ENCODE results near the gene MARCHF5.

The MARCHF5 gene

GRCh38 chr10:92290837-92291615 lies at the start of gene MARCHF5, which contains the start of gene CPEB3:
TSS of gene MARCHF5 (plus strand) at chr10:92291167. CDS start at chr10:92291495, 328 bp downstream.
TSS of gene CPEB3 (minus strand) at chr10:92291078. CDS start at chr10:92240350, 50,728 bp downstream.
- Histone ChIP-seq H3K9me3 (ENCODE audit: control insufficient read depth in 1 of 2, low read length in 2 of 2) (no peaks in the 10 kb centered on the region), H3K27me3 (ENCODE audit: low read depth, low read length) (no peaks in the 10 kb centered on the region), H3K27ac (ENCODE audit: low read length) (peak within 1 kb of the TSS; percentile 95), H3K36me3 (ENCODE audit: control insufficient read depth in 1 of 2, insufficient read depth in 2 of 2, low read length in 2 of 2) (peaks cover 0 to 11% of the 10 kb centered on the region in 2 donors), H3K4me3 (ENCODE audit: low read depth in 1 of 2, low read length in 2 of 2) (peak within 1 kb of the TSS; percentile 96 to 98), H3K4me1 (ENCODE audit: control insufficient read depth in 1 of 2, insufficient read depth in 2 of 2, low read length in 2 of 2) (peaks cover 6 to 16% of the 10 kb centered on the region in 2 donors)

DNA sequence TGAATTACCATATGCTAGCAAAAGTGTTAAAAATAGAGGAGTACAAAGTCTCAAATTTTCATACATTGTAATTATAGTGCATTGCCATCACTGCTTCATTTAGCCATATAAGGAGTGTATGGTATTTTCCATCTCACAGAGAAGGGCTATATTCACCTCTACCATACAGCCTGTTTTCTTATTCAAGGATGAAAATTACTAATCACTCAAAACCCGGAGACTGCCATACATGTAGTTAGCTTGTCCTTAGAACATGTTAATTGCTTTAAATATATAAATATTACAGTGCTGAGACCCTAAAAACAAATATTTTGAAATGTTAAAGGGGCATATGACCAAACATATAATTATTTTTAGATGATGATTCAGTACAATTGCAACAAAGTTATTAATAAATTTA lies 49.5 kb upstream of the MARCHF5 start:
- peaks cover 13 to 16% of the 10 kb centered on the region in 2 donors for H3K4me1 ChIP-seq (ENCODE audit: control insufficient read depth in 1 of 2, insufficient read depth in 2 of 2, low read length in 2 of 2)
- H3K27ac ChIP-seq (ENCODE audit: low read length): peak overlapping the region; percentile 86
- no peaks in the 10 kb centered on the region for H3K9me3 ChIP-seq (ENCODE audit: control insufficient read depth in 1 of 2, low read length in 2 of 2)
- no peaks in the 10 kb centered on the region for H3K36me3 ChIP-seq (ENCODE audit: control insufficient read depth in 1 of 2, insufficient read depth in 2 of 2, low read length in 2 of 2)
- H3K27me3 ChIP-seq (ENCODE audit: low read depth, low read length): no peaks in the 10 kb centered on the region
- peak overlapping the region; percentile 71 to 84 for H3K4me3 ChIP-seq (ENCODE audit: low read depth in 1 of 2, low read length in 2 of 2)

DNA sequence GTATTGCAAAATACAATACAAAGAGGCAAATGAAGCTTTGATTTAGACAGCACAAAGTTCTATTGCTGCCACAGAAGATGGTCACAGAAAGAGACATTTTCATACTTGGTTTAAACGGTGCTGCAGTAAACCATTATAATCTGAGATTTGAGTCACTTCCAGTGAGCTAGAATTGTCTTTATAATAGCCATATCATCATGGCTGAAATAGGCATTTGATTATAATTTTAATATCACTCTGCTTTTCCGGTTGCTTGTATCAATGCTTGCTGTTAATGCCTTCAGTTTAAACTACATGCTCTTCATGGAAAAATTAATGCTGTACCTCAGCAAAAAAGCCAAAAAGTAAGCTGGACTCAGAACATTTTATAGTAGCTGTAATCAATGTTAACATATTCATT lies 48.6 kb upstream of the MARCHF5 start:
- no peak overlapping the region for H3K4me3 ChIP-seq (ENCODE audit: low read depth in 1 of 2, low read length in 2 of 2)
- H3K27me3 ChIP-seq (ENCODE audit: low read depth, low read length): no peaks in the 10 kb centered on the region
- H3K9me3 ChIP-seq (ENCODE audit: control insufficient read depth in 1 of 2, low read length in 2 of 2): no peaks in the 10 kb centered on the region
- H3K4me1 ChIP-seq (ENCODE audit: control insufficient read depth in 1 of 2, insufficient read depth in 2 of 2, low read length in 2 of 2): peaks cover 13 to 16% of the 10 kb centered on the region in 2 donors
- H3K27ac ChIP-seq (ENCODE audit: low read length): peak overlapping the region; percentile 5
- no peaks in the 10 kb centered on the region for H3K36me3 ChIP-seq (ENCODE audit: control insufficient read depth in 1 of 2, insufficient read depth in 2 of 2, low read length in 2 of 2)

DNA sequence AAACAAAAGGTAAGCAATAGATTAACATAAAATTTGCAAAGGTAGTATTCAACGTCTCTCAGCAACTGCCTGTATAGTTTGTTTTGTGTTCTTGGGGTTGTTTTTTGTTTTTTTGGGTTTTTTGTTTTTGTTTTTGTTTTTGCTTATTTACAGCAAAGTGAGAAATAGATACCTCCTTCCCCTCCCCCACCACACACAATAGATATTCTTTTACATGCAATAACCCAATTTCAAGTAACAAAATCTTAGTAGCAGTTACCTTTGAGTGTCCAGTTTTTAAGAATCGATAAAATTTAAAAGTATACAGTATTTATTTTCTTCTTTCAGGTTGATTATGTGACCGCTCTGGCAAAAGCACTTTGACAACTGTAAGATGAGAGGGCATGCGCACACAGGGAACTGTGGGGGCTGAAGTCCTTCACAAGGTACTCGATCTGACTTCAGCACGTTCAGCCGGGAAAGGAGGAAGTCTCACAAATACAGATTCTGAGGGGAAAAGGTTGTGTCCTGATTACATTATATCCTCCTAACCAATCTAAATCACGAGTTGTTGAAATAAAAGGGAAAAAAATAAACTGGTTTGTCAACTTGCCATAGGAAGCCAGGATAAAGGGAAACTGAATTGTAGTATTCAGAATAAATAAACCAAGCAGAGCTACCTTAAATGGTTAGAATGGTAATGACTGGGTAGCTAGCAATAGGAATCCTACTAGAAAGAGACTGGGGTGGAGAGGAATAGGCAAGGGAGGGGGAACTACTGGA lies 47.9 kb upstream of the MARCHF5 start:
- Histone ChIP-seq H3K4me3 (ENCODE audit: low read depth in 1 of 2, low read length in 2 of 2) (peak overlapping the region; percentile 36 to 70), H3K36me3 (ENCODE audit: control insufficient read depth in 1 of 2, insufficient read depth in 2 of 2, low read length in 2 of 2) (no peaks in the 10 kb centered on the region), H3K27ac (ENCODE audit: low read length) (peak overlapping the region; percentile 81), H3K9me3 (ENCODE audit: control insufficient read depth in 1 of 2, low read length in 2 of 2) (no peaks in the 10 kb centered on the region), H3K4me1 (ENCODE audit: control insufficient read depth in 1 of 2, insufficient read depth in 2 of 2, low read length in 2 of 2) (peaks cover 10 to 13% of the 10 kb centered on the region in 2 donors), H3K27me3 (ENCODE audit: low read depth, low read length) (no peaks in the 10 kb centered on the region)

DNA sequence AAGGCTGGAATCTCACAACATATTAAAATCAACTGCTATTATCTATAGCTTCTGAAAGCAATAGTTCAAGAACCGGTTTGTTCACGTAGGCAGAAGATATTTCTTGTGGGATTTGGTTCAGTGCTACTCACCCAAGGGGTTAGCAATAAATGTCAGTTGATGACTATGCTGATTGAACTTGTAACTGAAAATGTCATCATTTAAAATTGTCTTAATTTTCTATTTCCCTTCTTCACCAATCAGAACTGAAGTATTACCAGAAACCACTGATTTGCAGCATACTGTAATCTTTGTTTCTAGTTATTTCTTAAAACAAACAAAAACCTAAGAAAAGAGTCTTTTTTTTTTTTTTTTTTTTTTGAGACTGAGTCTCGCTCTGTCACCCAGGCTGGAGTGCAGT lies 46.2 kb upstream of the MARCHF5 start:
- Histone ChIP-seq H3K4me1 (ENCODE audit: control insufficient read depth in 1 of 2, insufficient read depth in 2 of 2, low read length in 2 of 2) (peaks cover 7 to 10% of the 10 kb centered on the region in 2 donors), H3K27me3 (ENCODE audit: low read depth, low read length) (no peaks in the 10 kb centered on the region), H3K36me3 (ENCODE audit: control insufficient read depth in 1 of 2, insufficient read depth in 2 of 2, low read length in 2 of 2) (no peaks in the 10 kb centered on the region), H3K27ac (ENCODE audit: low read length) (no peak overlapping the region), H3K4me3 (ENCODE audit: low read depth in 1 of 2, low read length in 2 of 2) (no peak overlapping the region), H3K9me3 (ENCODE audit: control insufficient read depth in 1 of 2, low read length in 2 of 2) (no peaks in the 10 kb centered on the region)

DNA sequence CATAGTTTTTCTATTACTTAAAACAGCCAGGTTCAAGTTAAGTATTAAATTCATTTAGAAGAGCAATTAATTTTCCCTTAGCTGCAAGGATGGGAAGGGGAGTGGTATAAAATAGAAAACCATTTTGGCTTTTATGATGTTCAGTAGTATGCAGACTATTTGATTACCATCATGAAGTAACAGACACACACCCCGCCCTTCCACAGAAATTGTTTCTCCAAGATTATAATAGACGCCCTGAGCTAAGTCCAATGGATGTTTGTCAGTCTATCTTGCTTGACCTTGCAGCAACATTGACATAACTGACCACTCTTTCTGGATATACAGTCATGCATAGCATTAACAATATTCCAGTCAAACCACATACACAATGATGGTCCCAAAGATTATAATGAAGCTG lies 42.4 kb upstream of the MARCHF5 start:
- Histone ChIP-seq H3K4me1 (ENCODE audit: control insufficient read depth in 1 of 2, insufficient read depth in 2 of 2, low read length in 2 of 2) (no peaks in the 10 kb centered on the region), H3K4me3 (ENCODE audit: low read depth in 1 of 2, low read length in 2 of 2) (no peak overlapping the region), H3K27me3 (ENCODE audit: low read depth, low read length) (no peaks in the 10 kb centered on the region), H3K27ac (ENCODE audit: low read length) (no peak overlapping the region), H3K9me3 (ENCODE audit: control insufficient read depth in 1 of 2, low read length in 2 of 2) (no peaks in the 10 kb centered on the region), H3K36me3 (ENCODE audit: control insufficient read depth in 1 of 2, insufficient read depth in 2 of 2, low read length in 2 of 2) (no peaks in the 10 kb centered on the region)

GRCh38 chr10:92263396-92263795 lies 27.6 kb upstream of the MARCHF5 start:
- Histone ChIP-seq H3K27ac (ENCODE audit: low read length) (no peak overlapping the region), H3K4me3 (ENCODE audit: low read depth in 1 of 2, low read length in 2 of 2) (no peak overlapping the region), H3K4me1 (ENCODE audit: control insufficient read depth in 1 of 2, insufficient read depth in 2 of 2, low read length in 2 of 2) (peaks cover 0 to 5% of the 10 kb centered on the region in 2 donors), H3K27me3 (ENCODE audit: low read depth, low read length) (no peaks in the 10 kb centered on the region), H3K36me3 (ENCODE audit: control insufficient read depth in 1 of 2, insufficient read depth in 2 of 2, low read length in 2 of 2) (no peaks in the 10 kb centered on the region), H3K9me3 (ENCODE audit: control insufficient read depth in 1 of 2, low read length in 2 of 2) (no peaks in the 10 kb centered on the region)

GRCh38 chr10:92264249-92264648 lies 26.7 kb upstream of the MARCHF5 start:
- Histone ChIP-seq H3K9me3 (ENCODE audit: control insufficient read depth in 1 of 2, low read length in 2 of 2) (no peaks in the 10 kb centered on the region), H3K27me3 (ENCODE audit: low read depth, low read length) (no peaks in the 10 kb centered on the region), H3K27ac (ENCODE audit: low read length) (no peak overlapping the region), H3K4me1 (ENCODE audit: control insufficient read depth in 1 of 2, insufficient read depth in 2 of 2, low read length in 2 of 2) (peaks cover 0 to 5% of the 10 kb centered on the region in 2 donors), H3K4me3 (ENCODE audit: low read depth in 1 of 2, low read length in 2 of 2) (no peak overlapping the region), H3K36me3 (ENCODE audit: control insufficient read depth in 1 of 2, insufficient read depth in 2 of 2, low read length in 2 of 2) (no peaks in the 10 kb centered on the region)

DNA sequence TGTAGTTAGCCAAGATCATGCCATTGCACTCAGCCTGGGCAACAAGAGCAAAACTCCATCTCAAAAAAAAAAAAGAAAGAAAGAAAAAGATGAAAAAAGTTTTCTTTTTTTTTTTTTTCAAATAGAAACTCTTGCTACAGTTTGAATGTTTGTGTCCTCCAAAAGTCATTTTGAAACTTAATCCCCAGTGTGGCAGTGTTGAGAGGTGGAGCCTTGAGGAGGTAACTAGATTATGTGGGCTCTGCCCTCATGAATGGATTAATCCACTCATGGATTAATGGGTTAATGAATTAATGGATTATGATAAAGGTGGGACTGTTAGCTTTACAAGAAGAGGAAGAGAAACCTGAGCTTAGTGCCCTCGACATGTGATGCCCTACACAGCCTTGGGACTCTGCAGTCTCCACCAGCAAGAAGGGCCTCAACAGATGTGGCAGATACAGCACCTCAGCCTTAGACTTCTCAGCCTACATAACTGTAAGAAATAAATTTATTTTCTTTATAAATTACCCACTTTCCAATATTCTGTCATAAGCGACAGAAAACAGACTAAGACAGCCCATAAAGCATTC lies 25.2 kb upstream of the MARCHF5 start:
- no peaks in the 10 kb centered on the region for H3K36me3 ChIP-seq (ENCODE audit: control insufficient read depth in 1 of 2, insufficient read depth in 2 of 2, low read length in 2 of 2)
- no peak overlapping the region for H3K27ac ChIP-seq (ENCODE audit: low read length)

DNA sequence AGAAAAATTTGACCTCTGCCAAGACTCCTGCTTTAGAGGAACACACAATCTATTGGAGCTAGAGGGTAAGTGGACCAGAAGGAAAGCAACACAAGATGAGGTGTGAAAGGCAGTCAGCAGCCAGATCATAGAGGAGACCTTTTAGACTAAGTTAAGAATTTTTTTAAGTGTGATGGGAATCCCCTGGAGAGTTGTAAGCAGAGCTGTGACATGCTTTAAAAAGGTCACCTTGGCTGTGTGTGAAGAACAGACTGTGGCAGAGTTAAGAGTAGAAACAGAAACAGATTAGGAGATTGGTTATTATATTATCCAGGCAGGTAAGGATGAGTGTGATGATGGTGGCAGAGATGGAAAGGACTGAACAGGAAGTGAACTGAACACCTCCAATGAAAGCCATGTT lies 23.6 kb upstream of the MARCHF5 start:
- peaks cover 0 to 5% of the 10 kb centered on the region in 2 donors for H3K4me1 ChIP-seq (ENCODE audit: control insufficient read depth in 1 of 2, insufficient read depth in 2 of 2, low read length in 2 of 2)
- H3K36me3 ChIP-seq (ENCODE audit: control insufficient read depth in 1 of 2, insufficient read depth in 2 of 2, low read length in 2 of 2): no peaks in the 10 kb centered on the region
- no peak overlapping the region for H3K27ac ChIP-seq (ENCODE audit: low read length)
- no peaks in the 10 kb centered on the region for H3K27me3 ChIP-seq (ENCODE audit: low read depth, low read length)
- no peaks in the 10 kb centered on the region for H3K9me3 ChIP-seq (ENCODE audit: control insufficient read depth in 1 of 2, low read length in 2 of 2)
- H3K4me3 ChIP-seq (ENCODE audit: low read depth in 1 of 2, low read length in 2 of 2): no peak overlapping the region

More for the DNA sequence above, 25.2 kb upstream of the MARCHF5 start:
- H3K9me3 ChIP-seq (ENCODE audit: control insufficient read depth in 1 of 2, low read length in 2 of 2): no peaks in the 10 kb centered on the region
- no peaks in the 10 kb centered on the region for H3K27me3 ChIP-seq (ENCODE audit: low read depth, low read length)
- no peak overlapping the region for H3K4me3 ChIP-seq (ENCODE audit: low read depth in 1 of 2, low read length in 2 of 2)
- H3K4me1 ChIP-seq (ENCODE audit: control insufficient read depth in 1 of 2, insufficient read depth in 2 of 2, low read length in 2 of 2): peaks cover 0 to 5% of the 10 kb centered on the region in 2 donors

- H3K4me1 ChIP-seq (ENCODE audit: control insufficient read depth in 1 of 2, insufficient read depth in 2 of 2, low read length in 2 of 2): peaks cover 0 to 5% of the 10 kb centered on the region in 2 donors
- no peaks in the 10 kb centered on the region for H3K9me3 ChIP-seq (ENCODE audit: control insufficient read depth in 1 of 2, low read length in 2 of 2)
- H3K36me3 ChIP-seq (ENCODE audit: control insufficient read depth in 1 of 2, insufficient read depth in 2 of 2, low read length in 2 of 2): no peaks in the 10 kb centered on the region
- no peak overlapping the region for H3K4me3 ChIP-seq (ENCODE audit: low read depth in 1 of 2, low read length in 2 of 2)
- H3K27me3 ChIP-seq (ENCODE audit: low read depth, low read length): no peaks in the 10 kb centered on the region
- no peak overlapping the region for H3K27ac ChIP-seq (ENCODE audit: low read length)
Observed at GRCh38 chr10:92268748-92269147, 22.2 kb upstream of the MARCHF5 start.

Data from muscle layer of duodenum (tissue), 2 donors.